C4-2B (cell line): Measurements from ENCODE around the gene NSMCE1.
"Not testable (repeated sequence)": the region's sequence is repeated elsewhere in the genome, so short reads cannot be mapped to it uniquely, and the experiment has no call there.

Experiments used
- ZFX ChIP-seq: fragments of 450-650 bp; IDR thresholded peaks from 2 replicates; pipeline ENCODE4 v1.6.1; 2017
- TF ChIP-seq, protein P1 (sequence below): fragments of 450-650 bp; conservative IDR thresholded peaks from 2 replicates; pipeline ENCODE4 v1.5.1; 2017; ENCODE audit warnings: mild to moderate bottlenecking

DNA sequence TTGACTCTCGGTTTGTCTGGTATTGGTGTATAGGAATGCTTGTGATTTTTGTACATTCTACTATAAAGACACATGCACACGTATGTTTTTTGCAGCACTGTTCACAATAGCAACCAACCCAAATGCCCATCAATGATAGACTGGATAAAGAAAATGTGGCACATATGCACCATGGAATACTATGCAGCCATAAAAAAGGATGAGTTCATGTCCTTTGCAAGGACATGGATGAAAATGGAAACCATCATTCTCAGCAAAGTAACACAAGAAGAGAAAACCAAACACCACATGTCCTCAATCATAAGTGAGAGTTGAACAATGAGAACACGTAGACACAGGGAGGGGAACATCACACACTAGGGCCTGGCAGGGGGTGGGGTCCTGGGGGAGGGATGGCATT, 67.7 kb downstream of the NSMCE1 start:
- TF ChIP-seq, protein P1, sequence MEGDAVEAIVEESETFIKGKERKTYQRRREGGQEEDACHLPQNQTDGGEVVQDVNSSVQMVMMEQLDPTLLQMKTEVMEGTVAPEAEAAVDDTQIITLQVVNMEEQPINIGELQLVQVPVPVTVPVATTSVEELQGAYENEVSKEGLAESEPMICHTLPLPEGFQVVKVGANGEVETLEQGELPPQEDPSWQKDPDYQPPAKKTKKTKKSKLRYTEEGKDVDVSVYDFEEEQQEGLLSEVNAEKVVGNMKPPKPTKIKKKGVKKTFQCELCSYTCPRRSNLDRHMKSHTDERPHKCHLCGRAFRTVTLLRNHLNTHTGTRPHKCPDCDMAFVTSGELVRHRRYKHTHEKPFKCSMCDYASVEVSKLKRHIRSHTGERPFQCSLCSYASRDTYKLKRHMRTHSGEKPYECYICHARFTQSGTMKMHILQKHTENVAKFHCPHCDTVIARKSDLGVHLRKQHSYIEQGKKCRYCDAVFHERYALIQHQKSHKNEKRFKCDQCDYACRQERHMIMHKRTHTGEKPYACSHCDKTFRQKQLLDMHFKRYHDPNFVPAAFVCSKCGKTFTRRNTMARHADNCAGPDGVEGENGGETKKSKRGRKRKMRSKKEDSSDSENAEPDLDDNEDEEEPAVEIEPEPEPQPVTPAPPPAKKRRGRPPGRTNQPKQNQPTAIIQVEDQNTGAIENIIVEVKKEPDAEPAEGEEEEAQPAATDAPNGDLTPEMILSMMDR: not testable (repeated sequence)
- not testable (repeated sequence) for TF ChIP-seq ZFX
